GM12891 (cell line): Measurements from ENCODE around the gene HEXD.

Source experiments
- POLR2A ChIP-seq: IDR thresholded peaks from 2 replicates; pipeline ENCODE4 v1.6.1; 2011; ENCODE audit warnings: low read depth, low read length, control low read depth
- SPI1 ChIP-seq: IDR thresholded peaks from 2 replicates; pipeline ENCODE4 v1.6.1; 2011; ENCODE audit warnings: low read depth, low read length, control low read depth

DNA sequence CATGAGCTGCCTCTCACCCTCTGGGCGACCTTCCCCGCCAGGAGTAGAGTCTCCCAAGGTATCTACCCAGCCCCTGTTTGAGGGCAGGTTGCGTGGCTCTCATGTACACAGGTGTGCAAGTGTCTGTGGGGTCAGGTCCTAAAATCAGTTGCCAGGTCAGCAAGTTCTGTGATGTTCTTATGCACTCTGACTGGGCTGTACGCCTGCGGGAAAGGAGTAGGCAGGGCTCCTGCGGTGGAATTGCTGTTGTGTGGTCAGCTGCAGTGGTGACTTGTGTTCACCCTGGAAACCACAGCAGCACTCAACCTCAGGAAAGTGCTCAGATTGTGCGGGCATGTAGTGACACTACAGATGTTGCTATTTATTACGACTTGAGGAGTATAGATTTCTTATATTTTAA is 59.8 kb downstream of the HEXD start:
- no peak for TF ChIP-seq SPI1
- TF ChIP-seq POLR2A, result no peak
